ENCODE data around the gene CRABP1.

Gene CRABP1

GRCh38 chr15:78390826-78391225 is 50.7 kb downstream of the CRABP1 start:
- Histone ChIP-seq H4K20me1 (ENCODE audit: insufficient read depth, low read length) (no peaks in the 10 kb centered on the region), H3K4me3 (ENCODE audit: low read length) (no peak overlapping the region), H3K27ac (ENCODE audit: low read length) (no peak overlapping the region), H3K4me1 (ENCODE audit: low read length) (no peaks in the 10 kb centered on the region), H2AFZ (ENCODE audit: low read length) (no peak overlapping the region), H3K36me3 (replicated peaks; ENCODE audit: insufficient read depth, low read length) (no peaks in the 10 kb centered on the region), H3K9me2 (replicated peaks; ENCODE audit: insufficient read depth, low read length) (no peaks in the 10 kb centered on the region), H3K27me3 (replicated peaks; ENCODE audit: insufficient read depth, low read length) (0 out of 2 replicates have a peak, but pooled peaks cover 5% of the 10 kb centered on the region), H3K4me2 (ENCODE audit: low read depth, low read length) (no peak overlapping the region), H3K9me3 (replicated peaks; ENCODE audit: insufficient read depth, low read length) (no peaks in the 10 kb centered on the region), H3K79me2 (ENCODE audit: low read length) (no peaks in the 10 kb centered on the region), H3K9ac (ENCODE audit: low read length) (no peak overlapping the region), H3F3A (ENCODE audit: insufficient read depth, low read length) (no peaks in the 10 kb centered on the region)
- no peak for TF ChIP-seq EZH2phosphoT487 (IDR thresholded peaks at IDR 0.05; ENCODE audit: low read length)
- TF ChIP-seq EZH2 (optimal IDR thresholded peaks at IDR 0.05; ENCODE audit: low read depth, low read length) = no peak
- DNase-seq = no peak

- H3K9ac ChIP-seq (ENCODE audit: low read length) = no peak overlapping the region
- no peaks in the 10 kb centered on the region for H3K9me2 ChIP-seq (replicated peaks; ENCODE audit: insufficient read depth, low read length)
- H3F3A ChIP-seq (ENCODE audit: insufficient read depth, low read length) = no peaks in the 10 kb centered on the region
- H3K4me2 ChIP-seq (ENCODE audit: low read depth, low read length) = no peak overlapping the region
- H2AFZ ChIP-seq (ENCODE audit: low read length) = no peak overlapping the region
- H3K27me3 ChIP-seq (replicated peaks; ENCODE audit: insufficient read depth, low read length) = 0 out of 2 replicates have a peak, but pooled peaks cover 5% of the 10 kb centered on the region
- no peak overlapping the region for H3K4me3 ChIP-seq (ENCODE audit: low read length)
- H3K79me2 ChIP-seq (ENCODE audit: low read length) = no peaks in the 10 kb centered on the region
- no peaks in the 10 kb centered on the region for H3K36me3 ChIP-seq (replicated peaks; ENCODE audit: insufficient read depth, low read length)
- H4K20me1 ChIP-seq (ENCODE audit: insufficient read depth, low read length) = no peaks in the 10 kb centered on the region
- no peak overlapping the region for H3K27ac ChIP-seq (ENCODE audit: low read length)
- TF ChIP-seq EZH2 (optimal IDR thresholded peaks at IDR 0.05; ENCODE audit: low read depth, low read length) (no peak), EZH2phosphoT487 (IDR thresholded peaks at IDR 0.05; ENCODE audit: low read length) (no peak)
- TF ChIP-seq, protein P1, sequence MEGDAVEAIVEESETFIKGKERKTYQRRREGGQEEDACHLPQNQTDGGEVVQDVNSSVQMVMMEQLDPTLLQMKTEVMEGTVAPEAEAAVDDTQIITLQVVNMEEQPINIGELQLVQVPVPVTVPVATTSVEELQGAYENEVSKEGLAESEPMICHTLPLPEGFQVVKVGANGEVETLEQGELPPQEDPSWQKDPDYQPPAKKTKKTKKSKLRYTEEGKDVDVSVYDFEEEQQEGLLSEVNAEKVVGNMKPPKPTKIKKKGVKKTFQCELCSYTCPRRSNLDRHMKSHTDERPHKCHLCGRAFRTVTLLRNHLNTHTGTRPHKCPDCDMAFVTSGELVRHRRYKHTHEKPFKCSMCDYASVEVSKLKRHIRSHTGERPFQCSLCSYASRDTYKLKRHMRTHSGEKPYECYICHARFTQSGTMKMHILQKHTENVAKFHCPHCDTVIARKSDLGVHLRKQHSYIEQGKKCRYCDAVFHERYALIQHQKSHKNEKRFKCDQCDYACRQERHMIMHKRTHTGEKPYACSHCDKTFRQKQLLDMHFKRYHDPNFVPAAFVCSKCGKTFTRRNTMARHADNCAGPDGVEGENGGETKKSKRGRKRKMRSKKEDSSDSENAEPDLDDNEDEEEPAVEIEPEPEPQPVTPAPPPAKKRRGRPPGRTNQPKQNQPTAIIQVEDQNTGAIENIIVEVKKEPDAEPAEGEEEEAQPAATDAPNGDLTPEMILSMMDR (IDR thresholded peaks at IDR 0.05; ENCODE audit: low read length) = no peak
- no peaks in the 10 kb centered on the region for H3K4me1 ChIP-seq (ENCODE audit: low read length)
- DNase-seq = no peak
- no peaks in the 10 kb centered on the region for H3K9me3 ChIP-seq (replicated peaks; ENCODE audit: insufficient read depth, low read length)
These were observed 51.6 kb downstream of the CRABP1 start for GRCh38 chr15:78391781-78392180.

DNA sequence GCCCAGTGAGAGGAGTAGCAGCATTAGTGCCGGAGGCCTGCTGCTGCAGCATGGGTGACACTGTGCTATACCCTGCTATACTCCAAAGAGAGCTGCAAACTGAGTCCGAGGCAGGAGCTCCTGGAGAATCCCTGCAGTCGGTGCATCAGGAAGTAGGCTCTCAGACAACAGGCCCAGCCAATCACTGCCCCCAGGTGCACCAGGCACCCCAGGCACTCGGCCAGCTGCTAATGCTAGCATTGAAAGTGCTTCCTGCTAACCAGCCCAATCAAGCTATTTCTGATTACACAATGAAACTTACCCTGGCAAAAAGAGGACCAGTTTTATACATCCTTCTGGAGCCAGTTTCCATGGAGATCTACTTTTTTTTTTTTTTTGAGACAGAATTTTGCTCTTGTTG is 52.3 kb downstream of the CRABP1 start:
- TF ChIP-seq EZH2phosphoT487 (IDR thresholded peaks at IDR 0.05; ENCODE audit: low read length) = no peak
- H4K20me1 ChIP-seq (ENCODE audit: insufficient read depth, low read length) = no peaks in the 10 kb centered on the region
- H3K27ac ChIP-seq (ENCODE audit: low read length) = no peak overlapping the region
- H3F3A ChIP-seq (ENCODE audit: insufficient read depth, low read length) = no peaks in the 10 kb centered on the region
- DNase-seq = no peak
- no peaks in the 10 kb centered on the region for H3K9me3 ChIP-seq (replicated peaks; ENCODE audit: insufficient read depth, low read length)
- no peak overlapping the region for H3K4me3 ChIP-seq (ENCODE audit: low read length)
- no peak overlapping the region for H2AFZ ChIP-seq (ENCODE audit: low read length)
- no peaks in the 10 kb centered on the region for H3K79me2 ChIP-seq (ENCODE audit: low read length)
- no peaks in the 10 kb centered on the region for H3K9me2 ChIP-seq (replicated peaks; ENCODE audit: insufficient read depth, low read length)
- no peak overlapping the region for H3K9ac ChIP-seq (ENCODE audit: low read length)
- H3K36me3 ChIP-seq (replicated peaks; ENCODE audit: insufficient read depth, low read length) = no peaks in the 10 kb centered on the region
- no peak overlapping the region for H3K4me2 ChIP-seq (ENCODE audit: low read depth, low read length)
- no peaks in the 10 kb centered on the region for H3K4me1 ChIP-seq (ENCODE audit: low read length)
- H3K27me3 ChIP-seq (replicated peaks; ENCODE audit: insufficient read depth, low read length) = 0 out of 2 replicates have a peak, but pooled peaks cover 5% of the 10 kb centered on the region

- no peaks in the 10 kb centered on the region for H3K9me2 ChIP-seq (replicated peaks; ENCODE audit: insufficient read depth, low read length)
- H3K79me2 ChIP-seq (ENCODE audit: low read length) = no peaks in the 10 kb centered on the region
- H3K9ac ChIP-seq (ENCODE audit: low read length) = no peak overlapping the region
- DNase-seq = no peak
- H3K4me2 ChIP-seq (ENCODE audit: low read depth, low read length) = no peak overlapping the region
- no peaks in the 10 kb centered on the region for H3K9me3 ChIP-seq (replicated peaks; ENCODE audit: insufficient read depth, low read length)
- no peak for TF ChIP-seq EZH2 (optimal IDR thresholded peaks at IDR 0.05; ENCODE audit: low read depth, low read length)
- TF ChIP-seq, protein P1 (IDR thresholded peaks at IDR 0.05; ENCODE audit: low read length) = no peak
- no peak for TF ChIP-seq EZH2phosphoT487 (IDR thresholded peaks at IDR 0.05; ENCODE audit: low read length)
- H3K27me3 ChIP-seq (replicated peaks; ENCODE audit: insufficient read depth, low read length) = 0 out of 2 replicates have a peak, but pooled peaks cover 5% of the 10 kb centered on the region
- H3K27ac ChIP-seq (ENCODE audit: low read length) = no peak overlapping the region
- H4K20me1 ChIP-seq (ENCODE audit: insufficient read depth, low read length) = no peaks in the 10 kb centered on the region
- no peak overlapping the region for H3K4me3 ChIP-seq (ENCODE audit: low read length)
- H3K36me3 ChIP-seq (replicated peaks; ENCODE audit: insufficient read depth, low read length) = no peaks in the 10 kb centered on the region
- H3F3A ChIP-seq (ENCODE audit: insufficient read depth, low read length) = no peaks in the 10 kb centered on the region
- no peak overlapping the region for H2AFZ ChIP-seq (ENCODE audit: low read length)
- no peaks in the 10 kb centered on the region for H3K4me1 ChIP-seq (ENCODE audit: low read length)
These were observed 53.0 kb downstream of the CRABP1 start for GRCh38 chr15:78393137-78393536.
